IMR-90 (cell line): ENCODE data around the gene MEF2D. TPM values are rescaled to one million over a fixed set of nuclear protein-coding genes. Genes with fewer than 3 reads are reported as not detected.
A peak's percentile ranks its signal among the peaks of the same experiment; 100 is the strongest.

ENCODE experiments used
- ATAC-seq: fragments of 200-7000 bp; cut with Tn5 transposase; 2 replicates; pipeline ENCODE4 v1.9.1; 2020; ENCODE audit warnings: low read depth, mild to moderate bottlenecking, moderate library complexity
- BruUV-seq: library from RNA; stranded (reverse); fragments of 400-500 nt; replicated peaks from 2 replicates; lab custom pipeline; 2021; lab: Mats Ljungman, UMichigan
- CTCF ChIA-PET: fragments of 300-600 bp; formaldehyde crosslinking; extraction: SDS; loops from one replicate; lab custom pipeline; 2021; ENCODE audit warnings: antibody characterized with exemption; lab: Yijun Ruan, JAX
- POLR2A ChIA-PET: fragments of 300-600 bp; sonication (Branson Sonifier 250); formaldehyde crosslinking; loops from one replicate; lab custom pipeline; 2022; ENCODE audit warnings: antibody characterized with exemption; ENCODE audit not compliant: unreplicated experiment; lab: Charles Lee
- DNase-seq: peaks from one replicate; pipeline ENCODE4 v3.0.0; 2013
- H2AFZ ChIP-seq: replicated peaks from 2 replicates; pipeline ENCODE3; 2013; ENCODE audit warnings: low read length, mild to moderate bottlenecking; ENCODE audit not compliant: poor library complexity
- H2AK5ac ChIP-seq: 2 replicates; pipeline ENCODE4 v1.6.1; 2013; ENCODE audit warnings: low read depth, low read length, inconsistent platforms
- H2AK9ac ChIP-seq: replicated peaks from 2 replicates; pipeline ENCODE3; 2013; ENCODE audit warnings: mild to moderate bottlenecking, low read depth, low read length, moderate library complexity; ENCODE audit not compliant: poor library complexity
- H2BK120ac ChIP-seq: 2 replicates; pipeline ENCODE4 v1.6.1; 2013; ENCODE audit warnings: low read depth, low read length, inconsistent platforms
- H2BK15ac ChIP-seq: 3 replicates; pipeline ENCODE4 v1.6.1; 2013; ENCODE audit warnings: low read depth, low read length, inconsistent platforms
- H2BK20ac ChIP-seq: 2 replicates; pipeline ENCODE4 v1.6.1; 2013; ENCODE audit warnings: low read depth, mild to moderate bottlenecking, inconsistent platforms, low read length, moderate library complexity
- H2BK5ac ChIP-seq: 2 replicates; pipeline ENCODE4 v1.6.1; 2013; ENCODE audit warnings: mild to moderate bottlenecking, low read depth, low read length, inconsistent platforms; ENCODE audit not compliant: poor library complexity, severe bottlenecking
- H3K14ac ChIP-seq: replicated peaks from 2 replicates; pipeline ENCODE4 v1.6.1; 2013; ENCODE audit warnings: low read depth, low read length, inconsistent platforms
- H3K18ac ChIP-seq: 2 replicates; pipeline ENCODE4 v1.6.1; 2013; ENCODE audit warnings: low read depth, low read length, control low read depth
- H3K23ac ChIP-seq: 2 replicates; pipeline ENCODE4 v1.6.1; 2013; ENCODE audit warnings: low read depth, low read length, inconsistent platforms
- H3K27ac ChIP-seq: 2 replicates; pipeline ENCODE4 v1.5.1; 2013; ENCODE audit warnings: mild to moderate bottlenecking, control low read depth, low read length; ENCODE audit not compliant: insufficient read depth
- H3K27me3 ChIP-seq: 2 replicates; pipeline ENCODE4 v1.6.1; 2013; ENCODE audit warnings: low read length; ENCODE audit not compliant: control insufficient read depth, insufficient read depth
- H3K36me3 ChIP-seq: 2 replicates; pipeline ENCODE4 v1.6.1; 2013; ENCODE audit warnings: low read length, mixed read lengths; ENCODE audit not compliant: control insufficient read depth, insufficient read depth
- H3K4ac ChIP-seq: 2 replicates; pipeline ENCODE4 v1.6.1; 2013; ENCODE audit warnings: low read depth, low read length, inconsistent platforms
- H3K4me1 ChIP-seq: 2 replicates; pipeline ENCODE4 v1.6.1; 2013; ENCODE audit warnings: low read length, mixed read lengths; ENCODE audit not compliant: control insufficient read depth, insufficient read depth
- H3K4me2 ChIP-seq: 2 replicates; pipeline ENCODE4 v1.6.1; 2013; ENCODE audit warnings: low read depth, mild to moderate bottlenecking, control low read depth, low read length, moderate library complexity
- H3K4me3 ChIP-seq: 2 replicates; pipeline ENCODE4 v1.5.1; 2013; ENCODE audit warnings: low read depth, mild to moderate bottlenecking, control low read depth, low read length, moderate library complexity; ENCODE audit not compliant: insufficient read depth
- H3K56ac ChIP-seq: 2 replicates; pipeline ENCODE4 v1.6.1; 2013; ENCODE audit warnings: low read length, inconsistent platforms; ENCODE audit not compliant: insufficient read depth; ENCODE audit errors: extremely low read depth
- H3K79me1 ChIP-seq, 2 experiments: 2 replicates each; pipeline ENCODE4 v1.6.1; 2013; ENCODE audit warnings: low read length in 2 of 2, inconsistent platforms in 1 of 2, low read depth in 1 of 2
- H3K9ac ChIP-seq: 2 replicates; pipeline ENCODE4 v1.6.1; 2013; ENCODE audit warnings: low read depth, low read length, control low read depth
- H3K9me1 ChIP-seq: 2 replicates; pipeline ENCODE4 v1.6.1; 2013; ENCODE audit warnings: low read length, inconsistent platforms; ENCODE audit not compliant: insufficient read depth
- H3K9me3 ChIP-seq: 2 replicates; pipeline ENCODE4 v1.6.1; 2013; ENCODE audit warnings: low read length; ENCODE audit not compliant: control insufficient read depth, insufficient read depth
- H4K20me1 ChIP-seq: 2 replicates; pipeline ENCODE4 v1.6.1; 2013; ENCODE audit warnings: low read length, inconsistent platforms; ENCODE audit not compliant: insufficient read depth
- H4K5ac ChIP-seq: 2 replicates; pipeline ENCODE4 v1.6.1; 2013; ENCODE audit warnings: mild to moderate bottlenecking, low read depth, low read length, control low read depth
- H4K8ac ChIP-seq, 2 experiments: 2 replicates each; pipeline ENCODE4 v1.6.1; 2013; ENCODE audit warnings: low read depth in 2 of 2, low read length in 2 of 2, control low read depth in 1 of 2, inconsistent platforms in 1 of 2
- H4K91ac ChIP-seq: 2 replicates; pipeline ENCODE4 v1.6.1; 2013; ENCODE audit warnings: low read depth, low read length, inconsistent platforms; ENCODE audit not compliant: insufficient read depth
- BHLHE40 ChIP-seq: fragments of 150-350 bp; IDR thresholded peaks from 2 replicates; pipeline ENCODE4 v1.6.1; 2016; ENCODE audit warnings: mild to moderate bottlenecking, low read depth, low read length
- CEBPB ChIP-seq: IDR thresholded peaks from 2 replicates; pipeline ENCODE4 v1.6.1; 2012; ENCODE audit warnings: low read depth, low read length, improper control_type of control experiment
- CHD1 ChIP-seq: IDR thresholded peaks from 2 replicates; pipeline ENCODE4 v1.6.1; 2012; ENCODE audit warnings: low read depth, low read length, improper control_type of control experiment
- ELK1 ChIP-seq: fragments of 150-350 bp; IDR thresholded peaks from 2 replicates; pipeline ENCODE4 v1.6.1; 2016; ENCODE audit warnings: low read depth, mild to moderate bottlenecking, low read length, moderate library complexity, borderline replicate concordance
- FOS ChIP-seq: fragments of 150-350 bp; IDR thresholded peaks from 2 replicates; pipeline ENCODE4 v1.6.1; 2016; ENCODE audit warnings: low read depth, low read length
- MAFK ChIP-seq: IDR thresholded peaks from 2 replicates; pipeline ENCODE4 v1.6.1; 2012; ENCODE audit warnings: low read depth, low read length, improper control_type of control experiment
- MAZ ChIP-seq: IDR thresholded peaks from 2 replicates; pipeline ENCODE4 v1.6.1; 2012; ENCODE audit warnings: low read depth, mild to moderate bottlenecking, low read length, improper control_type of control experiment, moderate library complexity, borderline replicate concordance
- MXI1 ChIP-seq: IDR thresholded peaks from 2 replicates; pipeline ENCODE4 v1.6.1; 2012; ENCODE audit warnings: low read depth, mild to moderate bottlenecking, low read length, moderate library complexity, borderline replicate concordance
- NFE2L2 ChIP-seq: fragments of 150-350 bp; IDR thresholded peaks from 2 replicates; pipeline ENCODE4 v1.6.1; 2016; ENCODE audit warnings: low read depth, mild to moderate bottlenecking, low read length
- POLR2A ChIP-seq: IDR thresholded peaks from 2 replicates; pipeline ENCODE4 v1.6.1; 2012; ENCODE audit warnings: mild to moderate bottlenecking, low read depth, low read length
- RAD21 ChIP-seq: IDR thresholded peaks from 2 replicates; pipeline ENCODE4 v1.6.1; 2012; ENCODE audit warnings: low read length, improper control_type of control experiment
- RCOR1 ChIP-seq: IDR thresholded peaks from 2 replicates; pipeline ENCODE4 v1.6.1; 2012; ENCODE audit warnings: mild to moderate bottlenecking, low read length, improper control_type of control experiment; ENCODE audit not compliant: insufficient replicate concordance
- RFX5 ChIP-seq: IDR thresholded peaks from 2 replicates; pipeline ENCODE4 v1.8.0; 2012; ENCODE audit warnings: low read depth, mild to moderate bottlenecking, low read length, moderate library complexity
- SMC3 ChIP-seq: fragments of 150-350 bp; IDR thresholded peaks from 2 replicates; pipeline ENCODE4 v1.6.1; 2016; ENCODE audit warnings: low read depth, mild to moderate bottlenecking, antibody characterized with exemption, low read length, moderate library complexity
- USF2 ChIP-seq: fragments of 150-350 bp; IDR thresholded peaks from 2 replicates; pipeline ENCODE4 v1.6.1; 2017; ENCODE audit warnings: mild to moderate bottlenecking, antibody characterized with exemption, low read length, low read depth
- WGBS, 2 experiments: methylation state at CpG; one replicate each; pipeline versions ENCODE4 v1.1.5 to v1.1.7; 2013; ENCODE audit warnings: missing lambda C conversion rate in 2 of 2; ENCODE audit not compliant: insufficient read length in 1 of 2; ENCODE audit errors: extremely low coverage in 2 of 2; 5-methylcytosine and 5-hydroxymethylcytosine counted together
- dilution Hi-C: fragments of 300-500 bp; cut with HindIII; formaldehyde crosslinking; loops from one replicate; pipeline ENCODE4 v1.14.3; 2018; ENCODE audit warnings: low sequenced_read_pairs; ENCODE audit not compliant: unreplicated experiment
- in situ Hi-C: fragments of 300-500 bp; cut with MboI; formaldehyde crosslinking; loops from 3 replicates; pipeline ENCODE4 v1.14.3; 2019; ENCODE audit warnings: low sequenced_read_pairs, inconsistent platforms, mixed read lengths
- intact Hi-C: fragments of 100-400 bp; cut with micrococcal nuclease; formaldehyde crosslinking; loops from 2 replicates; pipeline ENCODE4 v1.10.0; 2022
- polyA plus RNA-seq, 3 experiments: library from polyadenylated mRNA; depleted of rRNA; stranded (reverse); fragments of >200 nt; gene quantifications; 2 replicates each; pipeline ENCODE4 v1.2.3, GENCODE V29; 2012; ENCODE audit warnings: low replicate concordance in 1 of 3
- total RNA-seq: library from RNA; depleted of rRNA; stranded (reverse); fragments of >200 nt; gene quantifications from 2 replicates; pipeline ENCODE4 v1.2.3, GENCODE V29; 2012
- TF ChIP-seq, protein P1 (sequence below): conservative IDR thresholded peaks from 2 replicates; pipeline ENCODE4 v1.5.1; 2012; ENCODE audit warnings: mild to moderate bottlenecking, low read depth, low read length, improper control_type of control experiment

The MEF2D gene
- total and polyA plus RNA-seq, 2 of the 4 experiments (the other 2 are of a cell fraction): 2.9 to 20.0 TPM

DNA sequence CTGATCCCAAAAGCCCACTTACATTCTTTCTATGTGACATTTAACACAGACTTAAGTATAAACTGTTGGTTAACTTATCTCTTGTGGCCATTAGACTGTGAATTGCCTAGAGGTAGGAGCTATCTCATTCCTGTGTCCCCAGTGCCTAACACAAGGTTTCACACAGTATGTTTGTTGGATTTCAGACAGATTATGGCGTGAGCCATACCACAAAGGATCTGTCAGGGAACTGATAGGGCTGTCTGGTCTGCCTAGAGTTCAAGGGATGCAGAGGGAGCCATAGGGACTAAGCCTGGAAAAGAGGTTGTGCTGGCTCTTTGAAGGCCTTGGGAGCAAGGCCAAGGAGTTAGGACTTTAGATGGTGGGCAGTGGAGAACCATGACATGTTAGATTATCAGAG, 40.0 kb downstream of the MEF2D start:
- Histone ChIP-seq H3K9ac (no peak overlapping the region), H3K9me1 (peaks cover 28% of the 10 kb centered on the region), H2BK15ac (no peak overlapping the region), H3K9me3 (no peaks in the 10 kb centered on the region), H3K4me2 (no peak overlapping the region), H2BK20ac (no peak overlapping the region), H2AK5ac (0 out of 2 replicates have a peak overlapping the region, but pooled peaks have one; percentile 0), H2AK9ac (no peak overlapping the region), H3K27me3 (no peaks in the 10 kb centered on the region), H3K14ac (no peak overlapping the region), H3K4me1 (peaks cover 10% of the 10 kb centered on the region), H2BK120ac (no peak overlapping the region), H4K8ac (no peak overlapping the region), H4K20me1 (peaks cover 8% of the 10 kb centered on the region; the same call in 1 of the 2 replicates), H3K56ac (no peak overlapping the region), H2AFZ (no peak overlapping the region), H3K79me1 (peaks cover 12 to 19% of the 10 kb centered on the region in 2 experiments; a peak in 3 of 4 replicates), H3K27ac (no peak overlapping the region), H4K5ac (no peak overlapping the region), H3K36me3 (peaks cover 12% of the 10 kb centered on the region), H3K4ac (no peak overlapping the region), H2BK5ac (no peak overlapping the region), H4K91ac (no peak overlapping the region), H3K23ac (no peak overlapping the region), H3K18ac (no peak overlapping the region), H3K4me3 (no peak overlapping the region)
- no peak for DNase-seq
- intact Hi-C loops (no loop called here), dilution Hi-C loops (no loop called here), in situ Hi-C loops (no loop called here)
- TF ChIP-seq USF2 (no peak), CEBPB (no peak), MAFK (no peak), POLR2A (no peak), MAZ (no peak), SMC3 (no peak), RCOR1 (no peak), CHD1 (no peak), FOS (no peak), ELK1 (no peak), NFE2L2 (no peak), RAD21 (no peak), MXI1 (no peak), RFX5 (no peak), BHLHE40 (no peak)
- TF ChIP-seq, protein P1, sequence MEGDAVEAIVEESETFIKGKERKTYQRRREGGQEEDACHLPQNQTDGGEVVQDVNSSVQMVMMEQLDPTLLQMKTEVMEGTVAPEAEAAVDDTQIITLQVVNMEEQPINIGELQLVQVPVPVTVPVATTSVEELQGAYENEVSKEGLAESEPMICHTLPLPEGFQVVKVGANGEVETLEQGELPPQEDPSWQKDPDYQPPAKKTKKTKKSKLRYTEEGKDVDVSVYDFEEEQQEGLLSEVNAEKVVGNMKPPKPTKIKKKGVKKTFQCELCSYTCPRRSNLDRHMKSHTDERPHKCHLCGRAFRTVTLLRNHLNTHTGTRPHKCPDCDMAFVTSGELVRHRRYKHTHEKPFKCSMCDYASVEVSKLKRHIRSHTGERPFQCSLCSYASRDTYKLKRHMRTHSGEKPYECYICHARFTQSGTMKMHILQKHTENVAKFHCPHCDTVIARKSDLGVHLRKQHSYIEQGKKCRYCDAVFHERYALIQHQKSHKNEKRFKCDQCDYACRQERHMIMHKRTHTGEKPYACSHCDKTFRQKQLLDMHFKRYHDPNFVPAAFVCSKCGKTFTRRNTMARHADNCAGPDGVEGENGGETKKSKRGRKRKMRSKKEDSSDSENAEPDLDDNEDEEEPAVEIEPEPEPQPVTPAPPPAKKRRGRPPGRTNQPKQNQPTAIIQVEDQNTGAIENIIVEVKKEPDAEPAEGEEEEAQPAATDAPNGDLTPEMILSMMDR: no peak
- no peak for ATAC-seq
- ChIA-PET CTCF (interaction anchor here (1.0 kb wide), 1 partner anchor 14 kb away, joined by 4 read pairs; no protein-coding TSS in a partner anchor), POLR2A (no interaction called here)
- no TSS peak for BruUV-seq
- WGBS, 2 experiments: no CpG with 5 or more reads among the region's 1 CpG
